Duodenal mucosa (tissue), 2 donors: ENCODE measurements around the gene PBX3.

Source experiments
- H3K27ac ChIP-seq: one replicate; pipeline ENCODE4 v1.7.0; 2013; ENCODE audit warnings: low read depth, low read length
- H3K27me3 ChIP-seq, 2 donors: one replicate each; pipeline ENCODE4 v1.7.0; 2013; ENCODE audit warnings: low read length in 2 of 2, control low read depth in 1 of 2; ENCODE audit not compliant: insufficient read depth in 2 of 2, control insufficient read depth in 1 of 2
- H3K36me3 ChIP-seq, 2 donors: one replicate each; pipeline ENCODE4 v1.7.0; 2013; ENCODE audit warnings: low read length in 2 of 2, control low read depth in 1 of 2; ENCODE audit not compliant: insufficient read depth in 2 of 2, control insufficient read depth in 1 of 2
- H3K4me1 ChIP-seq, 2 donors: one replicate each; pipeline ENCODE4 v1.7.0; 2013; ENCODE audit warnings: low read length in 2 of 2, control low read depth in 1 of 2; ENCODE audit not compliant: insufficient read depth in 2 of 2, control insufficient read depth in 1 of 2
- H3K4me3 ChIP-seq, 2 donors: one replicate each; pipeline ENCODE4 v1.7.0; 2013; ENCODE audit warnings: low read length in 2 of 2, low read depth in 1 of 2
- H3K9ac ChIP-seq, 2 donors: one replicate each; pipeline ENCODE4 v1.7.0; 2013; ENCODE audit warnings: low read length in 2 of 2, low read depth in 1 of 2
- H3K9me3 ChIP-seq, 2 donors: one replicate each; pipeline ENCODE4 v1.7.0; 2013; ENCODE audit warnings: low read length in 2 of 2, control low read depth in 1 of 2; ENCODE audit not compliant: control insufficient read depth in 1 of 2

Gene PBX3

DNA sequence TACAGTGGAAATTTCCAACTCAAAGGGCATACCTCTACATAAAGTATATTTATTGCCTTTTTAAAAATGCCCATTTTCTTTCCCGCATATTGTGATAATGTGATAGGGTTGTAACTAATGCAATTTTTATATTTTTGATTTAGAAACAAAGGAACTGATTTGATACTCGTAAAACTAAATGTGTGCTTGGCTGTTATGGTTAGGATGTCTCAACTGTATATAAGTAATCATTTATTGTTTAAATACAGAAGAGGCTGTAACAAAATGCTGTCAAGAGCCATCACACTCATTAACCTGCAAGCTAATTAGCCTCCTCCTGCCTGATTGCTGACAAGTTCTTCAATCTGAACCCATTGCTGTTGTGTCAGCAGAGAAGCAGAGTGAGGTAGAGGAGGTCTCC, 149.2 kb downstream of the PBX3 start:
- Histone ChIP-seq H3K4me1 (no peaks in the 10 kb centered on the region), H3K9me3 (no peaks in the 10 kb centered on the region), H3K9ac (no peak overlapping the region), H3K36me3 (no peaks in the 10 kb centered on the region), H3K4me3 (no peak overlapping the region), H3K27me3 (no peaks in the 10 kb centered on the region), H3K27ac (no peak overlapping the region)

DNA sequence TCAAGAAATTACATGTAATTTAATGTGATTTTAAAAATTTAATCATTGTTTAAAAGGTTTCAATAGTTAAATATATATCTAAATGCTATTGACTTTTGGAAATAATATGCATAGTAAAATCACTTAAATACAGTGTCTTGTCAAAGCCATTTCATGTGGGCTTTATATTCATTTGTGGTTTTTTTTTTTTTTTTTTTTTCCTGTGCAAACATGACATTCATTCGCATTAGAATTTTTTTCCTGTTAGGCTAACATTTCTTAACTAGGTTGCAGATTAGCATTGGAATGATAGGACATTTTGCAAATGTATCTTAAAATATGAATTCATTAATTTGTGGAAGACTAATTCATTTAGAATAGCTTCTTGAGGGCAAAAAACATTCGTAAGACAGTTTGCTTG, 149.8 kb downstream of the PBX3 start:
- Histone ChIP-seq H3K4me1 (no peaks in the 10 kb centered on the region), H3K9ac (no peak overlapping the region), H3K27me3 (no peaks in the 10 kb centered on the region), H3K4me3 (no peak overlapping the region), H3K36me3 (no peaks in the 10 kb centered on the region), H3K9me3 (no peaks in the 10 kb centered on the region), H3K27ac (no peak overlapping the region)

DNA sequence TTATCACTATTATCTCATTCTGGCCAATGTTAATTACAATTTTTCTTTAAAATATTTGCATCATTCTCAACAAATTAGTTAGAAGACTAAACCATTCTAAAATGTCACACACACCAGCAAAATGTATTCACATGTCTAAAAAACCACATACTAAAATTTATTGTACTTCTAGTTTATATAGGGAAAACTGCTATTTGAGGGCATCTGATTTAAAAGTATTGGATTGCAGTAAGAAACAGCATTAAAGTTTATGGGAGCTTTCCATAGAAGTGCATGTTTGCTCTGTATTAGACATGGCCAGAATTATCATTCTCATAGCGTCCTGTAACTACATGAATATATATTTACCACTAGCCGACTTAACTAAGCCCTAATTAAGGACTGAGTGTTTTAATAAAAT, 150.3 kb downstream of the PBX3 start:
- no peaks in the 10 kb centered on the region for H3K9me3 ChIP-seq
- H3K27ac ChIP-seq = no peak overlapping the region
- no peak overlapping the region for H3K9ac ChIP-seq
- H3K36me3 ChIP-seq = no peaks in the 10 kb centered on the region
- H3K4me1 ChIP-seq = no peaks in the 10 kb centered on the region
- no peaks in the 10 kb centered on the region for H3K27me3 ChIP-seq
- H3K4me3 ChIP-seq = no peak overlapping the region

DNA sequence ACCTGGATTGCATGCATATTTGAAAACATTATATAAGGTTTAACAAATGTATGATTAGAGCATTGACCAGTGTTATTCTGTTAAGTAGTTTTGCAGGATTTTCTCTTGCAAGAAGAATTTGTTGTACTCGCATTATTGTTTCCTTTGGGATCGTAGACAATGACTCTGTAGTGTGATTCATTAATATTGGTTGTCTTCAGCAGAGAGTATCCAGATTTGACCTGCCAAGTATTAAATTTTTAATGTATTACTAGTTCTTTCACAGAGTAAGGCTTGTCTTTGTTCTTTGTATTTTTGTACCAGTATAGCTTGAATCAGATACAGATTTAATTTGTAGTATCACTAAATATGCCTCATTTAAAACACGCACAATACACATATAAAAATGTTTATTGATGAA, 155.0 kb downstream of the PBX3 start:
- H3K4me1 ChIP-seq = peaks cover 0 to 8% of the 10 kb centered on the region in 2 donors
- no peak overlapping the region for H3K9ac ChIP-seq
- H3K9me3 ChIP-seq = no peaks in the 10 kb centered on the region
- no peaks in the 10 kb centered on the region for H3K27me3 ChIP-seq
- H3K27ac ChIP-seq = no peak overlapping the region
- H3K4me3 ChIP-seq = no peak overlapping the region
- no peaks in the 10 kb centered on the region for H3K36me3 ChIP-seq

DNA sequence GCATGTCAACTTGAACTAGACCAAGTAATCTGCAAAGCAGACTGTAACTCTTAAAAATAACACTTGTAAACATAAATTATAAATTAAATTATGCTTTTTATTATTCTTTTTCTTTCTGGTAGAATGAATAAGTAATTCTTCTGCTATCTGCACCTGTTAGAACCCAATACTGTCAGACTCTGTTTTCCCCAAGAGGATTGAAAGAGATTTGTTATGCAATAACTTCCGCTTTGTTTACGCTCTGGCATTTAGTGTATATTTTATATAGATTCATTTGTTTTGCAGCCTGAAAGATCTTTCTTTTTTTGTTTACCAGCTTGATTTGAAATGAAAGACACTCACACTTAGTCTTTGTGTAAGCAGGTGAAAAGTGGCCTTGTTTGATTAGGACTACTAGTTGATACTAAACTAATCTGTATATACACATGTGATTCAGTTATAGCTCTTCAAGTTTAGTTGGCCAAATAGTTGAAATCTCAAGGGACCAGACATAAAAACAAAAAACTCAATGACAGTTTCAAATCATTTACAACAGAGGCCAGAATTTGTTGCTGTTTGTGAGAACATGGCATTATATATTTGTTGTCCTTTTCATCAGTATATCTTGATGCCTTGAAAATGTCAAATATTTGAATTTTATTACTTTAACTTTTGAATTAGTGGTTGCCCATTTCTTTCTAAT, 155.8 kb downstream of the PBX3 start:
- H3K9me3 ChIP-seq = no peaks in the 10 kb centered on the region
- H3K27me3 ChIP-seq = no peaks in the 10 kb centered on the region
- H3K27ac ChIP-seq = no peak overlapping the region
- H3K36me3 ChIP-seq = no peaks in the 10 kb centered on the region
- H3K4me3 ChIP-seq = no peak overlapping the region
- H3K9ac ChIP-seq = no peak overlapping the region
- peaks cover 0 to 8% of the 10 kb centered on the region in 2 donors for H3K4me1 ChIP-seq

DNA sequence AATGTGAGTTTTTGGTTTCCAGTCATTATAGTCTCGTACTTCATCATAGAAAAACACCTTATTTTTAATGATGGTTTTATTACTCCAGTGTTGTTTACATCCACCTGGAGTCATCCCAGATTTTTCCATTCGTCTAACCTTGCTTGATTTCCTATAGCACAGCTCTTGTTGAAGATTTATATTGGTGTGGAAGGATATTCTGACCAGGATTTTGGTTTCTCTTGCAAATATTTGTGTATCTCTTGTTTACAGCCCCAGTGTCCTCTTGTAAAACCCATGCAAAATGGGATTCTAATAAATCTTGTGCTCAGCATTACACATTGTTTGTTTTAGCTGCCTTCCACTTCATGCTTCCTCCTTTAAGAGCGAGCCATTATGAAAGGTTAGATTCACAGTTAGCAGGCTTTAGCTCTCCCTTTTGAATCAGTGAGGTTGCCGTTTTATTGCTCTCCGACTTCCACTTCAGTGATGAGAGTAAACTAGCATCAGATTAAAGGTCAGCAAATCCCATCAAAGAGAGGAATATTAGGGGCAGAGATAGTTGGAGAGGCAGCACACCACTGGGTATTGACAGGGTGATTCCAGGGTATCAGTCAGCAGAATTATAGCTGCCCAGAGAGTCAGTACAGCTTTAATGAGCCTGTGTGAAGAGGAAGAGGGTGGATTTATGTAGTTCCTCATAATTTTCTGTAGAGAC, 157.1 kb downstream of the PBX3 start:
- Histone ChIP-seq H3K9ac (no peak overlapping the region), H3K27ac (no peak overlapping the region), H3K9me3 (no peaks in the 10 kb centered on the region), H3K27me3 (no peaks in the 10 kb centered on the region), H3K4me3 (peak overlapping the region in 1 of 2 donors; percentile 20), H3K4me1 (peaks cover 0 to 8% of the 10 kb centered on the region in 2 donors), H3K36me3 (no peaks in the 10 kb centered on the region)

DNA sequence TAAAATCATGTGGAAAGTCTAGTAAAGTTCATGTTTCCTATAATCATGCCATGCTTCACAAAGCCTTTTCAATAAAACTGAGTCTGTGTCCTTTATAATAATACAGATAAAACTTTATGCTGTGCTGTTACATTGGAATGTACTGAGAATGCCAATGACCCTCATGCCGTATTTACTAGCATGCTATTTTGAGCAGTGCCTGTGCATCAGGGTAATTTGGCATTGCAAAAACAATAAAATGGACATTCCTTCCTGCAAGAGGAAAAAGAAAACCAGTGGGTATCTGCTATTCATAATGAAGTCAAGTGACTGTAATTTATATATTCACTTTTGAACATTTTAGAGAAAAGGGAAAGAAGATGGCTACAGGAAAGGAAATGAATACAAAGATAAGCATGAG, 159.0 kb downstream of the PBX3 start:
- H3K9ac ChIP-seq = no peak overlapping the region
- no peaks in the 10 kb centered on the region for H3K27me3 ChIP-seq
- H3K27ac ChIP-seq = no peak overlapping the region
- H3K36me3 ChIP-seq = no peaks in the 10 kb centered on the region
- H3K4me1 ChIP-seq = peaks cover 0 to 8% of the 10 kb centered on the region in 2 donors
- no peaks in the 10 kb centered on the region for H3K9me3 ChIP-seq
- no peak overlapping the region for H3K4me3 ChIP-seq

DNA sequence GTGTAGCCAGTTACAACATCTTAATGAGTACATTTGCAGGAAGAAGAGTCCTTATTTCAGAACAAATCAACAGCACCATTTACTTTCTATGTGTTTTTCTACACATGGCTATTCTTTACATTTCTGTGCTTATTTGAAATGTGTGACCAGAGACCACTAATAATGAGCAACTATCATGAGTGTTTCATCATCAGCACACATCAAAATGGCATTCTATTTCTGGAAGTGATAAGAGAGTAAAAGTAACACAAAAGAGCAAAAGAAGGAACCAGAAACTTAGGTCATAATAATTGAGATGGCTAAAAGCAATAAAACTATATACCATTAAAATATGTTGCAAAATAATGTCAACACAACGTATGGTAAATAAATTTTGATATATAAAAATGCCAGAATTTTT, 159.7 kb downstream of the PBX3 start:
- peaks cover 0 to 8% of the 10 kb centered on the region in 2 donors for H3K4me1 ChIP-seq
- H3K36me3 ChIP-seq = no peaks in the 10 kb centered on the region

DNA sequence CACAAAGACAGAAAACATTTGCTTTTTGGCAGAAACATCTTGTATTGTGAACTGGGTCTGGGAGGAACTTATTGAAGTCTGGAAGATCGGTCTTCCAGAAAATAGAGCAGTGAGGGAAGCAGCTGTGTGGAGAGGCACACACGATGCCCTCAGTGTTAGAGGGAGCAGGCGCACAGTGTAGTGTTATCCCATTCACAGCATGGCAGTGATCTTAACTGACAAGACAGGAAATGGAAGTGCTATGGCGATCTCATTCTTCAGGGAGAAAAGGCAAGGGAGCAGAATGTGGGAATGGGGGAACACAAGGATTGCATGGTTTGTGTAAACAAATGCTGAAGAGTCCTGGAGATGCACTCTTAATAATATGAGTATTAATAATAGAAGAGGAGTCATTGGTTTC, 161.0 kb downstream of the PBX3 start:
- peaks cover 0 to 8% of the 10 kb centered on the region in 2 donors for H3K4me1 ChIP-seq
- H3K9ac ChIP-seq = no peak overlapping the region
- no peak overlapping the region for H3K27ac ChIP-seq
- H3K36me3 ChIP-seq = no peaks in the 10 kb centered on the region
- H3K27me3 ChIP-seq = no peaks in the 10 kb centered on the region
- no peak overlapping the region for H3K4me3 ChIP-seq
- H3K9me3 ChIP-seq = no peaks in the 10 kb centered on the region

More for the DNA sequence above, 159.7 kb downstream of the PBX3 start:
- Histone ChIP-seq H3K4me3 (no peak overlapping the region), H3K27me3 (no peaks in the 10 kb centered on the region), H3K9me3 (no peaks in the 10 kb centered on the region), H3K9ac (no peak overlapping the region), H3K27ac (no peak overlapping the region)

DNA sequence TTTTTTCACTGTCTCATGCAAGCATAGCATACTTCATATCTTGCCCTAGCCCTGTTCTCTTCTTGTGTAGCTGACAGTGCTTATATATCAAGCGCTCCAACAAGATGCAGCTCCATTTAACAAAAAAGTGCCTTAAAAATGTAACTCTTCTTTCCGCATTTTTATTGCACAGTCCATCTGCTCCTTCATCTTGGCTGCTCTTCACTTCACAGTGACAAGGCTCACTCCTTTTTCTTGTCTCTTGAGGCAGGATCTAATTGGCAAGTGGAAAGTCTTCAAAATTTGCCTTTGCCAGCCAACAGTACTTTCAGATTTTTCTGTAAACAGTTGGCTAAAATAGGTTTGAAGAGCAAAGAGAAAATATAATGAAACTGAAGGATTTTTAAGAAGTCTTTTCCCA, 161.8 kb downstream of the PBX3 start:
- H3K4me3 ChIP-seq = no peak overlapping the region
- no peaks in the 10 kb centered on the region for H3K36me3 ChIP-seq
- H3K27me3 ChIP-seq = no peaks in the 10 kb centered on the region
- peaks cover 0 to 8% of the 10 kb centered on the region in 2 donors for H3K4me1 ChIP-seq
- no peak overlapping the region for H3K9ac ChIP-seq
- H3K27ac ChIP-seq = no peak overlapping the region
- H3K9me3 ChIP-seq = no peaks in the 10 kb centered on the region
